ENCODE measurements around the gene RANBP3. TPM values are rescaled to one million over a fixed set of nuclear protein-coding genes. Genes with fewer than 3 reads are reported as not detected.

RANBP3 gene
- total and polyA plus RNA-seq, 7 donors, result 27.0 to 86.4 (median 63.1) TPM

DNA sequence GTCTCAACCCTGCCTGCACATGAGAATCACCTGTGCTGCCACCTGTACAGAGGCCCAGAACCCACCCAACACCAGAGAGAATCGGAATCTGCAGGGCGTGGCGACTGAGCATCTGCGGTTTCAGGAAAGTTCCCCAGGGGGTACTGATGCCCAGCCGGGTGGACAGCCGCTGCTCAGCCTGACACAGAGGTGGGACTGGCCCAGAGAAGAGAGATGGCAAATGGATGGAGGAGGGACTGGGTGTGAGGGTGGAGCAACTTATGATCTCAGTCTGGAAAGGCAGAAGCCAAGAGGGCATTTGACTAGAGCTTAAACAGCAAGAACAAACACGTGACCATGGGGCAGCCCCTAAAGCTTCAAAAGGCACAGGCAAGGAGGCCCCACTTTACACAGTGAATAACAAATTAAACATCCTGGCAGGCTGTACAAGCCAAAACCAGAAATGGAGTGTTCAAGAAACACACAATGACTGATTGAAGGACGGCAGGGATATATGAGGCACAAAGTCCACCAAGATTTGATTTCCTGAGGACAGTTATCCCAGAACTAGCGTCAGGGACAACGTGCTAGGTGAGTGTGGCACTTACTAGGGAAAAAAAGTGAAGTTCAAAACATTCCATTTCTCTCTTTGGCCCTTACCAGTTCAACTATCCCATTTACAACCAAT lies 3.1 kb downstream of the RANBP3 start:
- intact Hi-C loops (cut with DNase I), result loop anchor here (5.0 kb wide), 1 partner anchor 183 kb away; the partner anchor contains the start of gene DUS3L
- no peaks in the 10 kb centered on the region for H3K9me3 ChIP-seq
- no peaks in the 10 kb centered on the region for H3K27me3 ChIP-seq
- peaks cover 0 to 73% (median 61%) of the 10 kb centered on the region in 4 donors for H3K4me1 ChIP-seq
- no peak for TF ChIP-seq POLR2AphosphoS5 (IDR thresholded peaks at IDR 0.05)
- TF ChIP-seq POLR2A (IDR thresholded peaks at IDR 0.05), result no peak
- no peak for TF ChIP-seq EP300 (IDR thresholded peaks at IDR 0.05)
- TF ChIP-seq, protein P1, sequence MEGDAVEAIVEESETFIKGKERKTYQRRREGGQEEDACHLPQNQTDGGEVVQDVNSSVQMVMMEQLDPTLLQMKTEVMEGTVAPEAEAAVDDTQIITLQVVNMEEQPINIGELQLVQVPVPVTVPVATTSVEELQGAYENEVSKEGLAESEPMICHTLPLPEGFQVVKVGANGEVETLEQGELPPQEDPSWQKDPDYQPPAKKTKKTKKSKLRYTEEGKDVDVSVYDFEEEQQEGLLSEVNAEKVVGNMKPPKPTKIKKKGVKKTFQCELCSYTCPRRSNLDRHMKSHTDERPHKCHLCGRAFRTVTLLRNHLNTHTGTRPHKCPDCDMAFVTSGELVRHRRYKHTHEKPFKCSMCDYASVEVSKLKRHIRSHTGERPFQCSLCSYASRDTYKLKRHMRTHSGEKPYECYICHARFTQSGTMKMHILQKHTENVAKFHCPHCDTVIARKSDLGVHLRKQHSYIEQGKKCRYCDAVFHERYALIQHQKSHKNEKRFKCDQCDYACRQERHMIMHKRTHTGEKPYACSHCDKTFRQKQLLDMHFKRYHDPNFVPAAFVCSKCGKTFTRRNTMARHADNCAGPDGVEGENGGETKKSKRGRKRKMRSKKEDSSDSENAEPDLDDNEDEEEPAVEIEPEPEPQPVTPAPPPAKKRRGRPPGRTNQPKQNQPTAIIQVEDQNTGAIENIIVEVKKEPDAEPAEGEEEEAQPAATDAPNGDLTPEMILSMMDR (IDR thresholded peaks at IDR 0.05), result no peak
- WGBS, 2 donors, result 26 to 61% methylated on average over 10 of the region's 10 CpGs
- H3K4me3 ChIP-seq, result no peak overlapping the region
- DNase-seq, result no peak
- H3K36me3 ChIP-seq, result peaks cover 0 to 18% (median 2%) of the 10 kb centered on the region in 4 donors
- no peak overlapping the region for H3K27ac ChIP-seq

DNA sequence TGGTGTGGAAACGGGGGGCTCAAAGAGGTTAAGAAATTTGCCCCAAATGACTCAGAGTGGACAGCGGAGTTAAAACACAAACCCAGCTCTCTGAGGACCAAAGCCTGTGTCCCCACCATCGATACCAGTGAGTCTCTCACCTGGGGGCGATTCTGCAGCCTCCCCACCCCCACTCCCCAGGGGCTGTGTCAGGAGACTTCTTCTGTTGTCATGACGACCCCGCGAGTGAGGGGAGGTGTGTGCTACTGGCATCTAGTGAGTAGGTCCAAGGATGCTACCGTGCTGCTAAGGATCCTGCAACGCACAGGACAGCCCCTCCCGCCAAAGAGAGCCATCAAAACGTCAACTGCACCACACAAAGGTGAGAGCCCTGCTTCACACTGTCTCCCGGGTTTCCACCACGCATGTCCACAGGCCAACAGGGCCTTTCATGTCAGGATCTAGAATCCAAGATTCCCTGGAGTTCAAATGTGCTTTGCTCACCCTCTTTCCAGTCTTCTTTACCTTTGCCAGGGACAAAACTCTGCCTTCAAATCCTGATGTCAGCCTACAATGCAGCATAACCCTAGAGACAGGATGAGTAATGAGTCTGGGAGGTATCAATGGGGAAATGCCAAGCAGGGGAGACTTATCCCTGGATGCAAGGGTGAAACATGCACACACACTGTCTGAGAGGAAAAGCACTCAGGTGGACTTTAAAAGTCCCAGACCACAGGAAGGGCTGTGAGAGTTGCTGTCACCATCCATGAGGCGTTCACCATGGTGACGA lies 3.9 kb downstream of the RANBP3 start:
- peaks cover 0 to 73% (median 63%) of the 10 kb centered on the region in 4 donors for H3K4me1 ChIP-seq
- H3K27ac ChIP-seq, result no peak overlapping the region

GRCh38 chr19:5973376-5973775 lies 4.6 kb downstream of the RANBP3 start:
- Histone ChIP-seq H3K27ac (no peak overlapping the region), H3K9me3 (no peaks in the 10 kb centered on the region), H3K36me3 (peaks cover 0 to 18% (median 2%) of the 10 kb centered on the region in 4 donors), H3K4me3 (no peak overlapping the region), H3K4me1 (peaks cover 0 to 73% (median 63%) of the 10 kb centered on the region in 4 donors), H3K27me3 (no peaks in the 10 kb centered on the region)
- no peak for TF ChIP-seq POLR2A (IDR thresholded peaks at IDR 0.05)
- TF ChIP-seq POLR2AphosphoS5 (IDR thresholded peaks at IDR 0.05), result no peak
- TF ChIP-seq, protein P1 (IDR thresholded peaks at IDR 0.05), result no peak
- no peak for TF ChIP-seq EP300 (IDR thresholded peaks at IDR 0.05)
- peak; percentile 58 for DNase-seq
- WGBS, 2 donors, result 96% methylated on average over 5 of the region's 5 CpGs
- intact Hi-C loops (cut with DNase I), result no loop called here

More for the DNA sequence above, 3.9 kb downstream of the RANBP3 start:
- no peak for TF ChIP-seq POLR2AphosphoS5 (IDR thresholded peaks at IDR 0.05)
- WGBS, 2 donors, result 76 to 85% methylated on average over 15 of the region's 15 CpGs
- intact Hi-C loops (cut with DNase I), result no loop called here
- H3K36me3 ChIP-seq, result peaks cover 0 to 18% (median 2%) of the 10 kb centered on the region in 4 donors
- no peaks in the 10 kb centered on the region for H3K9me3 ChIP-seq
- DNase-seq, result peak; percentile 59
- no peaks in the 10 kb centered on the region for H3K27me3 ChIP-seq
- no peak overlapping the region for H3K4me3 ChIP-seq

DNA sequence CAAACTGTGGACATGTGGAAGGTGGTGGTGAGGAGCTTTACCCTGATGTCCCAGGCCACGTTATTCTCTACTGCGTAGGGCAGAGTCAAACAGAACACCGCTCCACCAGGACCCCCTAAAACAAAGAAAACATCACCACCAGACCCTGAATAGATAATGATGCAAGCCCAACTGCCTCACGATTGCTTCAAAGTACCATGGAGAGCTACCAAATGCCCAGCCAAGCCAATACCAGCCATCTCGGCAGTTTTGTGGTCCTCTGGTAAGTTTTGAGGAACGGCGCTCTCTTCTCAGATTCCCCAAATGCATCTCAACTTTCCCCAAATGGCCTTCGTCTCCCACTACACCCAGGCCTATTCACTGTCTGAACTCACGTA lies 5.6 kb downstream of the RANBP3 start:
- Histone ChIP-seq H3K36me3 (peaks cover 0 to 18% (median 2%) of the 10 kb centered on the region in 4 donors), H3K27me3 (no peaks in the 10 kb centered on the region), H3K4me1 (peaks cover 0 to 82% (median 71%) of the 10 kb centered on the region in 4 donors), H3K4me3 (no peak overlapping the region), H3K27ac (no peak overlapping the region), H3K9me3 (no peaks in the 10 kb centered on the region)
- DNase-seq, result no peak
- intact Hi-C loops (cut with DNase I), result no loop called here
- TF ChIP-seq EP300 (IDR thresholded peaks at IDR 0.05), result no peak
- TF ChIP-seq POLR2A (IDR thresholded peaks at IDR 0.05), result no peak
- TF ChIP-seq, protein P1 (IDR thresholded peaks at IDR 0.05), result no peak
- TF ChIP-seq POLR2AphosphoS5 (IDR thresholded peaks at IDR 0.05), result no peak
- WGBS, 2 donors, result 88 to 90% methylated on average over 9 of the region's 9 CpGs

DNA sequence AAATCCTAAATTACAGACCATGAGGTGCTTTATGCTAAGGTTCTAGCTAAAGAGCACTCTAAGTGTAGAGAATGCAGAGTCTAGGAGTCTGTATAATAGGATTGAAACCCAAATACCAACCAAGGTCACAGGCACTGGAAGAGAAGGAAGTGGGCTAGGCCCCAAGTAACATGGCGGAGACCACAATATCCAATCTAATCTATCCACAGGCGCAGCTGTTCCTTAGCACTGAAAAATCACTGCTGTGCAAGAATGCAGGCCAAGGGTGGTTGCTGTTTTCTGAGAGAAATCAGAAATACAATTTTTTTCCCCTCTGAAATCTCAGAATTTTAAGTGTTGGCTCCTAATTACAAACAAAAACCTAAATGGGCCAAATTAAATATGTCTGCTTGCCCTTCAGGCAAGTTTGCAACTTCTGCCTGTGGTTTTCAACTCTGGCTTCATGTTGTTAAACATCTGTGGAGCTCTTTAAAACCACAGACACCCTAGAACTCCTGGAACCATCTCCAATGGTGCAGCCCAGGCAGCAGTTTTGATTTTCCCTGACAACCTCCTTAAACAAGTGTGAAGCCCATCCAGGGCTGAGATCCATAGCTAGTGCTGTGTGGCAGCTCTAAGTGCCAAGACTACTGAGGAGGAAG lies 6.1 kb downstream of the RANBP3 start:
- Histone ChIP-seq H3K4me3 (no peak overlapping the region), H3K27ac (no peak overlapping the region), H3K4me1 (peaks cover 0 to 82% (median 71%) of the 10 kb centered on the region in 4 donors), H3K27me3 (no peaks in the 10 kb centered on the region), H3K36me3 (peaks cover 0 to 18% (median 2%) of the 10 kb centered on the region in 4 donors), H3K9me3 (no peaks in the 10 kb centered on the region)
- WGBS, 2 donors, result 87 to 94% methylated on average over 2 of the region's 2 CpGs
- TF ChIP-seq POLR2A (IDR thresholded peaks at IDR 0.05) (no peak), POLR2AphosphoS5 (IDR thresholded peaks at IDR 0.05) (no peak), EP300 (IDR thresholded peaks at IDR 0.05) (no peak)
- TF ChIP-seq, protein P1 (IDR thresholded peaks at IDR 0.05), result no peak
- intact Hi-C loops (cut with DNase I), result no loop called here
- no peak for DNase-seq
